Psoas muscle (tissue), 8 donors: ENCODE measurements around the gene KLRB1. TPM values are rescaled to one million over a fixed set of nuclear protein-coding genes. Genes with fewer than 3 reads are reported as not detected.
"Not testable (repeated sequence)": the region's sequence is repeated elsewhere in the genome, so short reads cannot be mapped to it uniquely, and the experiment has no call there.

ENCODE experiments used
- ATAC-seq, 4 donors: fragments of 200-7000 bp; cut with Tn5 transposase; one replicate each; pipeline ENCODE4 v1.9.1; 2020; ENCODE audit warnings: moderate library complexity in 3 of 4, mild to moderate bottlenecking in 2 of 4
- DNase-seq, 2 donors: peaks; one replicate each; pipeline ENCODE4 v3.0.0-alpha.2; 2020
- H3K27ac ChIP-seq: fragments of 200-600 bp; one replicate; pipeline ENCODE4 v1.8.0; 2022
- H3K27me3 ChIP-seq, 3 donors: fragments of 200-600 bp in 1 of 3; one replicate each; pipeline versions ENCODE4 v1.6.1 to v1.8.0; 2013 to 2022; ENCODE audit warnings: low read length in 2 of 3, mild to moderate bottlenecking in 2 of 3, moderate library complexity in 1 of 3; ENCODE audit not compliant: insufficient read depth in 3 of 3
- H3K36me3 ChIP-seq, 2 donors: fragments of 200-600 bp in 1 of 2; one replicate each; pipeline versions ENCODE4 v1.6.1 to v1.8.0; 2013 to 2022; ENCODE audit warnings: low read depth in 1 of 2, mild to moderate bottlenecking in 1 of 2, moderate library complexity in 1 of 2; ENCODE audit not compliant: insufficient read depth in 1 of 2
- H3K4me1 ChIP-seq: fragments of 200-600 bp; one replicate; pipeline ENCODE4 v1.8.0; 2022
- H3K4me3 ChIP-seq: fragments of 200-600 bp; one replicate; pipeline ENCODE4 v1.8.0; 2022; ENCODE audit warnings: mild to moderate bottlenecking
- H3K9me3 ChIP-seq: fragments of 200-600 bp; one replicate; pipeline ENCODE4 v1.8.0; 2022
- CTCF ChIP-seq: fragments of 200-600 bp; IDR thresholded peaks from one replicate; pipeline ENCODE4 v1.8.0; 2022; ENCODE audit warnings: antibody characterized with exemption
- WGBS, 3 donors: extraction: QIAGEN DNeasy Blood & Tissue Kit; methylation state at CpG; one replicate each; pipeline versions ENCODE4 v1.1.6 to v1.1.7; 2013; 5-methylcytosine and 5-hydroxymethylcytosine counted together
- intact Hi-C, 2 donors: fragments of 100-400 bp; cut with DNase I; formaldehyde crosslinking; loops; one replicate each; pipeline versions ENCODE4 v1.11.0 to v1.14.2; 2022
- polyA plus RNA-seq, 3 donors: library from polyadenylated mRNA; stranded (reverse); fragments of 200-250 nt; gene quantifications; one replicate each; pipeline ENCODE4 v1.2.3, GENCODE V29; 2013
- total RNA-seq, 4 donors: library from RNA; stranded (reverse); fragmentation: NEBNext Ultra II Directional in 2 of 4; extraction: Animal tissue kit (Norgen Biotek cat#: 25700) in 2 of 4; gene quantifications; one replicate each; pipeline versions ENCODE4 v1.2.1 to v1.2.4, GENCODE V29; 2021 to 2023
- donor health status: healthy with polysubstance abuse.
- donor health status: DM: no; HTN: no; CAD: no; lungs with moderate emphysema.
- donor health status: Bipolar disorder and iron deficiency.
- donor health status: healthy.
- donor health status: DM: yes; HTN: yes; CAD: no.
- donor health status: DM: no; HTN: no; CAD: no.
- donor health status: DM: no; HTN: no; CAD: no.
- donor health status: DM: yes; HTN: yes; CAD: no.

Gene KLRB1
- total and polyA plus RNA-seq, 7 donors: 0.03 to 0.30 (median 0.13) TPM; not detected in 2

GRCh38 chr12:9590441-9590840 is 17.3 kb downstream of the KLRB1 start:
- H3K4me1 ChIP-seq: no peaks in the 10 kb centered on the region
- H3K4me3 ChIP-seq: no peak overlapping the region
- no peak overlapping the region for H3K27ac ChIP-seq
- no peaks in the 10 kb centered on the region for H3K9me3 ChIP-seq
- DNase-seq (no peak), ATAC-seq (no peak)
- WGBS, 3 donors: 94 to 96% (median 95%) methylated on average over 2 of the region's 2 CpGs
- H3K36me3 ChIP-seq: no peaks in the 10 kb centered on the region
- no peaks in the 10 kb centered on the region for H3K27me3 ChIP-seq
- intact Hi-C loops: no loop called here
- no peak for TF ChIP-seq CTCF

GRCh38 chr12:9588749-9589148 is 19.0 kb downstream of the KLRB1 start:
- Histone ChIP-seq H3K27me3 (no peaks in the 10 kb centered on the region), H3K4me3 (no peak overlapping the region), H3K27ac (no peak overlapping the region), H3K36me3 (no peaks in the 10 kb centered on the region), H3K4me1 (no peaks in the 10 kb centered on the region), H3K9me3 (no peaks in the 10 kb centered on the region)
- WGBS, 3 donors: 22 to 40% (median 32%) methylated on average over 2 of the region's 2 CpGs
- intact Hi-C loops: no loop called here
- TF ChIP-seq CTCF: no peak
- DNase-seq (no peak), ATAC-seq (no peak)

- no peaks in the 10 kb centered on the region for H3K36me3 ChIP-seq
- H3K9me3 ChIP-seq: no peaks in the 10 kb centered on the region
- intact Hi-C loops: no loop called here
- H3K4me1 ChIP-seq: no peaks in the 10 kb centered on the region
- 33 to 46% (median 38%) methylated on average over 4 of the region's 4 CpGs for WGBS, 3 donors
- ATAC-seq (no peak), DNase-seq (no peak)
- no peak for TF ChIP-seq CTCF
- no peak overlapping the region for H3K4me3 ChIP-seq
- H3K27ac ChIP-seq: no peak overlapping the region
- no peaks in the 10 kb centered on the region for H3K27me3 ChIP-seq
These were observed 19.6 kb downstream of the KLRB1 start for GRCh38 chr12:9587987-9588600.

- intact Hi-C loops, H3K9me3 ChIP-seq, DNase-seq, H3K27me3 ChIP-seq, H3K27ac ChIP-seq, H3K36me3 ChIP-seq, ATAC-seq, H3K4me1 ChIP-seq, H3K4me3 ChIP-seq: not testable (repeated sequence)
- 82 to 96% methylated on average over 2 of the region's 5 CpGs; no CpG with 5 or more reads in 1 of the 3 donors for WGBS, 3 donors
These were observed 30.0 kb downstream of the KLRB1 start for GRCh38 chr12:9577729-9578128.

GRCh38 chr12:9567151-9567550 is 40.6 kb downstream of the KLRB1 start:
- DNase-seq, H3K36me3 ChIP-seq, H3K9me3 ChIP-seq, H3K4me1 ChIP-seq, intact Hi-C loops, H3K27me3 ChIP-seq, ATAC-seq, H3K27ac ChIP-seq, H3K4me3 ChIP-seq: not testable (repeated sequence)
- WGBS, 3 donors: 81 to 85% methylated on average over 9 of the region's 9 CpGs; no CpG with 5 or more reads in 1 of the 3 donors

- DNase-seq, H3K4me1 ChIP-seq, H3K27ac ChIP-seq, ATAC-seq, H3K27me3 ChIP-seq, H3K9me3 ChIP-seq, intact Hi-C loops, H3K4me3 ChIP-seq, H3K36me3 ChIP-seq: not testable (repeated sequence)
- 92 to 93% methylated on average over 7 of the region's 7 CpGs; no CpG with 5 or more reads in 1 of the 3 donors for WGBS, 3 donors
These were observed 41.6 kb downstream of the KLRB1 start for GRCh38 chr12:9566113-9566512.

- H3K9me3 ChIP-seq, H3K36me3 ChIP-seq, DNase-seq, H3K4me3 ChIP-seq, ATAC-seq, H3K4me1 ChIP-seq, H3K27ac ChIP-seq, intact Hi-C loops, H3K27me3 ChIP-seq: not testable (repeated sequence)
- 91 to 95% methylated on average over 2 of the region's 2 CpGs; no CpG with 5 or more reads in 1 of the 3 donors for WGBS, 3 donors
These were observed 43.3 kb downstream of the KLRB1 start for GRCh38 chr12:9564418-9564817.

GRCh38 chr12:9562841-9563453 is 44.8 kb downstream of the KLRB1 start:
- H3K27ac ChIP-seq, ATAC-seq, H3K9me3 ChIP-seq, H3K27me3 ChIP-seq, intact Hi-C loops, H3K36me3 ChIP-seq, DNase-seq, H3K4me1 ChIP-seq, H3K4me3 ChIP-seq: not testable (repeated sequence)
- 35 to 64% methylated on average over 2 to 3 of the region's 5 CpGs; no CpG with 5 or more reads in 1 of the 3 donors for WGBS, 3 donors

GRCh38 chr12:9545489-9545888 is 62.2 kb downstream of the KLRB1 start:
- H3K27ac ChIP-seq, H3K9me3 ChIP-seq, H3K4me1 ChIP-seq, H3K27me3 ChIP-seq, ATAC-seq, H3K36me3 ChIP-seq, H3K4me3 ChIP-seq, intact Hi-C loops, DNase-seq: not testable (repeated sequence)
- 44 to 49% methylated on average over 4 of the region's 4 CpGs; no CpG with 5 or more reads in 1 of the 3 donors for WGBS, 3 donors
